ENCODE data around the gene CCNB2.
A peak's percentile ranks its signal among the peaks of the same experiment; 100 is the strongest.
"Not testable (repeated sequence)": the region's sequence is repeated elsewhere in the genome, so short reads cannot be mapped to it uniquely, and the experiment has no call there.

Gene CCNB2

GRCh38 chr15:59104602-59104911, 389 bp upstream of the CCNB2 start:
- 11 to 13% methylated on average over 9 of the region's 9 CpGs for WGBS, 2 experiments
- Histone ChIP-seq H3K27me3 (ENCODE audit: control insufficient read depth, insufficient read depth, low read length, poor library complexity, severe bottlenecking) (no peaks in the 10 kb centered on the region), H3K9me3 (ENCODE audit: control insufficient read depth, low read length) (no peaks in the 10 kb centered on the region), H3K4me3 (ENCODE audit: insufficient read depth, low read depth, low read length) (peak overlapping the region; percentile 74), H3K36me3 (ENCODE audit: control insufficient read depth, insufficient read depth, low read length) (peaks cover 17% of the 10 kb centered on the region), H3K27ac (ENCODE audit: insufficient read depth, low read depth, low read length, poor library complexity, severe bottlenecking) (peak overlapping the region; percentile 20), H3K4me1 (ENCODE audit: control insufficient read depth, insufficient read depth, low read length) (no peaks in the 10 kb centered on the region)

GRCh38 chr15:59105854-59106253, 908 bp downstream of the CCNB2 start:
- Histone ChIP-seq H3K4me3 (ENCODE audit: insufficient read depth, low read depth, low read length) (peak overlapping the region; percentile 74), H3K9me3 (ENCODE audit: control insufficient read depth, low read length) (no peaks in the 10 kb centered on the region), H3K27me3 (ENCODE audit: control insufficient read depth, insufficient read depth, low read length, poor library complexity, severe bottlenecking) (no peaks in the 10 kb centered on the region), H3K4me1 (ENCODE audit: control insufficient read depth, insufficient read depth, low read length) (no peaks in the 10 kb centered on the region), H3K36me3 (ENCODE audit: control insufficient read depth, insufficient read depth, low read length) (peaks cover 27% of the 10 kb centered on the region), H3K27ac (ENCODE audit: insufficient read depth, low read depth, low read length, poor library complexity, severe bottlenecking) (no peak overlapping the region)
- 13 to 14% methylated on average over 2 of the region's 2 CpGs for WGBS, 2 experiments

DNA sequence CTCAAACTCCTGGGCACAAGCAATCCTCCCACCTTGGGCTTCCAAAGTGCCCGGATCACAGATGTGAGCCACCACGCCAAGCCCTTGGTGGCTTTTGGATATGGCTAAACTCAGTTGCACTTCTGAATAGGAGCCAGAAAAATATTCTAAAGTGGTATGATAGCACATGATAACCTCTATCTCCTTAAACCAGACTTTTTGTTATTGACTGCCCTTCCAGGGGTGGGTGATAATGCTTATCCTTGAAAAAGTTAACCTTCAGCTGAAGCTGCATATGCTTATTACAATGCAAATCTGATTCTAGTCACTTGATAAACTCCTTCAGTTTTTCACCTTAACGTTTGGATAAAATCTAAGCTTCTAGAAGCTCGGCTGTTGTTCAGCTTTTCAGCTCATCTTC, 6.3 kb downstream of the CCNB2 start:
- WGBS, 2 experiments = 92% methylated on average over 4 of the region's 4 CpGs
- Histone ChIP-seq H3K9me3 (ENCODE audit: control insufficient read depth, low read length) (no peaks in the 10 kb centered on the region), H3K36me3 (ENCODE audit: control insufficient read depth, insufficient read depth, low read length) (peaks cover 64% of the 10 kb centered on the region), H3K27ac (ENCODE audit: insufficient read depth, low read depth, low read length, poor library complexity, severe bottlenecking) (no peak overlapping the region), H3K4me3 (ENCODE audit: insufficient read depth, low read depth, low read length) (no peak overlapping the region), H3K4me1 (ENCODE audit: control insufficient read depth, insufficient read depth, low read length) (no peaks in the 10 kb centered on the region), H3K27me3 (ENCODE audit: control insufficient read depth, insufficient read depth, low read length, poor library complexity, severe bottlenecking) (no peaks in the 10 kb centered on the region)

DNA sequence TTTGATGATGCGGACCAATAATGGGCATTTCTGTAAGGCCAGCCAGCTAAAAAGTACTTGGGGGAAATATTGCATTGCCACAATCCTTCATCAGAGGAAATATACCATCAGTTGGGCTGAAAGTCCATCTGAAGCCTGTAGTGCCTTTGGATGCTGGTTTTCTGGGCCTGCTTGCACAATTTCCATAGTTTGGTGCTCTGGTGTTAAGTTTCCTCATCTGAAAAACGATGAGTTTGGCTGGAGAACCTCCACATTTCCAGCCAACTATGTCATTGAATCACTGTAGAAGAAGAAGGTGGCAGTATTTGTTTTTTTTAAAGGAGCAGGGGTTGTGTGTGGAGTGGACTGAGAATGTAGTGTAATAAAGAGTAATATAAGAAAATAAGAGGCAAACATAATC, 10.1 kb downstream of the CCNB2 start:
- Histone ChIP-seq H3K4me1 (ENCODE audit: control insufficient read depth, insufficient read depth, low read length) (no peaks in the 10 kb centered on the region), H3K4me3 (ENCODE audit: insufficient read depth, low read depth, low read length) (no peak overlapping the region), H3K27ac (ENCODE audit: insufficient read depth, low read depth, low read length, poor library complexity, severe bottlenecking) (no peak overlapping the region), H3K27me3 (ENCODE audit: control insufficient read depth, insufficient read depth, low read length, poor library complexity, severe bottlenecking) (no peaks in the 10 kb centered on the region), H3K9me3 (ENCODE audit: control insufficient read depth, low read length) (no peaks in the 10 kb centered on the region), H3K36me3 (ENCODE audit: control insufficient read depth, insufficient read depth, low read length) (peaks cover 77% of the 10 kb centered on the region)
- WGBS, 2 experiments = 89 to 96% methylated on average over 2 of the region's 2 CpGs

- Histone ChIP-seq H3K4me1 (ENCODE audit: control insufficient read depth, insufficient read depth, low read length) (no peaks in the 10 kb centered on the region), H3K9me3 (ENCODE audit: control insufficient read depth, low read length) (no peaks in the 10 kb centered on the region), H3K4me3 (ENCODE audit: insufficient read depth, low read depth, low read length) (no peak overlapping the region), H3K27me3 (ENCODE audit: control insufficient read depth, insufficient read depth, low read length, poor library complexity, severe bottlenecking) (no peaks in the 10 kb centered on the region), H3K27ac (ENCODE audit: insufficient read depth, low read depth, low read length, poor library complexity, severe bottlenecking) (no peak overlapping the region), H3K36me3 (ENCODE audit: control insufficient read depth, insufficient read depth, low read length) (peaks cover 71% of the 10 kb centered on the region)
- WGBS, 2 experiments = 94 to 100% methylated on average over 1 of the region's 1 CpG
Measured at GRCh38 chr15:59116141-59116540, 11.2 kb downstream of the CCNB2 start.

- H3K27me3 ChIP-seq (ENCODE audit: control insufficient read depth, insufficient read depth, low read length, poor library complexity, severe bottlenecking) = no peaks in the 10 kb centered on the region
- H3K9me3 ChIP-seq (ENCODE audit: control insufficient read depth, low read length) = no peaks in the 10 kb centered on the region
- WGBS, 2 experiments = 96 to 98% methylated on average over 6 of the region's 6 CpGs
- H3K27ac ChIP-seq (ENCODE audit: insufficient read depth, low read depth, low read length, poor library complexity, severe bottlenecking) = no peak overlapping the region
- H3K36me3 ChIP-seq (ENCODE audit: control insufficient read depth, insufficient read depth, low read length) = peaks cover 65% of the 10 kb centered on the region
- H3K4me1 ChIP-seq (ENCODE audit: control insufficient read depth, insufficient read depth, low read length) = no peaks in the 10 kb centered on the region
- H3K4me3 ChIP-seq (ENCODE audit: insufficient read depth, low read depth, low read length) = no peak overlapping the region
Measured at GRCh38 chr15:59116771-59117170, 11.8 kb downstream of the CCNB2 start.

DNA sequence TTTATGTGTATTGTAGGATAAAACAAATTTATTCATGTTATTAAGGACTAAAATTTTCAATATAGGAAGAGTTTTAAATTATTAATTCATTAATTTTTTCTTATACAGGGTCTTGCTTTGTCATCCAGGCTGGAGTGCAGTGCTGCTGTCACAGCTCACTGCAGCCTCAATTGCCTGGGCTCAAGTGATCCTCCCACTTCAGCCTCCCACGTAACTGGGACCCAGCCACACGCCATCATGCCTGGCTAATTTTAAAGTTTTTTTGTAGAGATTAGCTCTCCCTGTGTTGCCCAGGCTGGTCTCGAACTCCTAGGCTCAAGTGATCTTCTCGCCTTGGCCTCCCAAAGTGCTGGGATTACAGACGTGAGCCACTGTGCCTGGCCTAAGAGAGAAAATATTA, 14.7 kb downstream of the CCNB2 start:
- WGBS, 2 experiments = 89 to 94% methylated on average over 5 of the region's 5 CpGs
- no peak overlapping the region for H3K27ac ChIP-seq (ENCODE audit: insufficient read depth, low read depth, low read length, poor library complexity, severe bottlenecking)
- no peaks in the 10 kb centered on the region for H3K9me3 ChIP-seq (ENCODE audit: control insufficient read depth, low read length)
- H3K4me3 ChIP-seq (ENCODE audit: insufficient read depth, low read depth, low read length) = no peak overlapping the region
- H3K4me1 ChIP-seq (ENCODE audit: control insufficient read depth, insufficient read depth, low read length) = no peaks in the 10 kb centered on the region
- no peaks in the 10 kb centered on the region for H3K27me3 ChIP-seq (ENCODE audit: control insufficient read depth, insufficient read depth, low read length, poor library complexity, severe bottlenecking)
- H3K36me3 ChIP-seq (ENCODE audit: control insufficient read depth, insufficient read depth, low read length) = peaks cover 71% of the 10 kb centered on the region

DNA sequence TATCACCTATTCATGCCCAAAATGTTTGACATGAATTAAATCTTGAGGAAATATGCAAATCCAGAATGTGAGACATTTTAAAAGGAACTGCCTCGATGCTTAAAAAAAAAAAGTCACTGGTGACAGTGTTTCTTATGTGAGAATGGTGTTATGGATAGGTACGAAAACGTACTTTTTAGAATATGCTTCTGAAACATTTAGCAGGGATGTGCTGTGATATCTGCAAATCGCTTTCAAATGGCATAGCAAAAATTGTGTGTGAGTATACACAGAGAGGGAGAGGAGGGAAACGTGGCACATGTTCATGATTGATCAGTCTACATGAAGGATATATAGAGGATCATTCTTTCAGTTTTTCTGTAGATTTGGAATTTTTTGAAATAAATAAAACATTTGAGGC, 16.0 kb downstream of the CCNB2 start:
- no peaks in the 10 kb centered on the region for H3K27me3 ChIP-seq (ENCODE audit: control insufficient read depth, insufficient read depth, low read length, poor library complexity, severe bottlenecking)
- H3K4me3 ChIP-seq (ENCODE audit: insufficient read depth, low read depth, low read length) = no peak overlapping the region
- peaks cover 72% of the 10 kb centered on the region for H3K36me3 ChIP-seq (ENCODE audit: control insufficient read depth, insufficient read depth, low read length)
- H3K27ac ChIP-seq (ENCODE audit: insufficient read depth, low read depth, low read length, poor library complexity, severe bottlenecking) = no peak overlapping the region
- 94 to 96% methylated on average over 5 of the region's 5 CpGs for WGBS, 2 experiments
- H3K4me1 ChIP-seq (ENCODE audit: control insufficient read depth, insufficient read depth, low read length) = no peaks in the 10 kb centered on the region
- H3K9me3 ChIP-seq (ENCODE audit: control insufficient read depth, low read length) = no peaks in the 10 kb centered on the region

DNA sequence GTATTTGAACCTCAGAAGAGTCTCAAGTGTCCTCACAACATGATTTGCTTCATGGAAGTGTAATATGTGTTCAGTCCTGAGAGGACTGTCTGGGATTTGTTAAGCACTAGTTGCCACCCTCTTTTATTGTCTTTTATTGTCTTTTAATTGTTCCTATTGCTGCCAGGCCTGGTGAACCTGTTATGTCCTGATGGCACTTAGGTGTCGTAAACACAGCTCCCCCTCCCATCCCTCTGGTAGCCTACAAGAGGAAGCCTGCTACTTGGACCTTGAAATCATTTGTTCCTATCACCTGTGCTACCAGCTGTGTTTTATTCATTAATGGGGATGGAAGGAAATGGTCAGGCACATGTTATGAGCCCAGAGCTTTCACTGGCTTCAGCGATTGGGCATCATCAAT, 19.3 kb downstream of the CCNB2 start:
- Histone ChIP-seq H3K36me3 (ENCODE audit: control insufficient read depth, insufficient read depth, low read length) (peaks cover 42% of the 10 kb centered on the region), H3K9me3 (ENCODE audit: control insufficient read depth, low read length) (no peaks in the 10 kb centered on the region), H3K4me1 (ENCODE audit: control insufficient read depth, insufficient read depth, low read length) (no peaks in the 10 kb centered on the region), H3K27ac (ENCODE audit: insufficient read depth, low read depth, low read length, poor library complexity, severe bottlenecking) (no peak overlapping the region), H3K27me3 (ENCODE audit: control insufficient read depth, insufficient read depth, low read length, poor library complexity, severe bottlenecking) (no peaks in the 10 kb centered on the region), H3K4me3 (ENCODE audit: insufficient read depth, low read depth, low read length) (no peak overlapping the region)
- WGBS, 2 experiments = 95% methylated on average over 2 of the region's 2 CpGs

DNA sequence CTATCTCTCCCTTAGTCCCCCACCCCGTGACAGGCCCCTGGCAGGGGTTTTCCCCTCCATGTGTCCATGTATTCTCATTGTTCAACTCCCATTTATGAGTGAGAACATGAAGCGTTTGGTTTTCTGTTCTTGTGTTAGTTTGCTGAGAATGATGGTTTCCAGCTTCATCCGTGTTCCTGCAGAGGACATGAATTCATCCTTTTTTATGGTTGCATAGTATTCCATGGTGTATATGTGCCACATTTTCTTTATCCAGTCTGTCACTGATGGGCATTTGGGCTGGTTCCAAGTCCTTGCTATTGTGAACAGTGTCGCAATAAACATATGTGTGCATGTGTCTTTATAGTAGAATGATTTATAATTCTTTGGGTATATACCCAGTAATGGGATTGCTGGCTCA, 20.7 kb downstream of the CCNB2 start:
- H3K9me3 ChIP-seq (ENCODE audit: control insufficient read depth, low read length); H3K4me3 ChIP-seq (ENCODE audit: insufficient read depth, low read depth, low read length); H3K27me3 ChIP-seq (ENCODE audit: control insufficient read depth, insufficient read depth, low read length, poor library complexity, severe bottlenecking); H3K27ac ChIP-seq (ENCODE audit: insufficient read depth, low read depth, low read length, poor library complexity, severe bottlenecking); H3K4me1 ChIP-seq (ENCODE audit: control insufficient read depth, insufficient read depth, low read length): not testable (repeated sequence)
- 83 to 95% methylated on average over 3 of the region's 4 CpGs for WGBS, 2 experiments
- peaks cover 36% of the 10 kb centered on the region for H3K36me3 ChIP-seq (ENCODE audit: control insufficient read depth, insufficient read depth, low read length)

DNA sequence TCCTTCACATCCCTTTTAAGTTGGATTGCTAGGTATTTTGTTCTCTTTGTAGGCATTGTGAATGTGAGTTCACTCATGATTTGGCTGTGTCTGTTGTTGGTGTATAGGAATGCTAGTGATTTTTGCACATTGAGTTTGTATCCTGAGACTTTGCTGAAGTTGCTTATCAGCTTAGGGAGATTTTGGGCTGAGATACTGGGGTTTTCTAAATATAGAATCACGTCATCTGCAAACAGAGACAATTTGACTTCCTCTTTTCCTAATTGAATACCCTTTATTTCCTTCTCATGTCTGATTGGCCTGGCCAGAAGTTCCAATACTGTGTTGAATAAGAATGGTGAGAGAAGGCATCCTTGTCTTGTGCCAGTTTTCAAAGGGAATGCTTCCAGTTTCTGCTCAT, 22.3 kb downstream of the CCNB2 start:
- 100% methylated on average over 1 of the region's 1 CpG; no CpG with 5 or more reads in 1 of the 2 experiments for WGBS, 2 experiments
- H3K27ac ChIP-seq (ENCODE audit: insufficient read depth, low read depth, low read length, poor library complexity, severe bottlenecking); H3K27me3 ChIP-seq (ENCODE audit: control insufficient read depth, insufficient read depth, low read length, poor library complexity, severe bottlenecking); H3K4me1 ChIP-seq (ENCODE audit: control insufficient read depth, insufficient read depth, low read length); H3K9me3 ChIP-seq (ENCODE audit: control insufficient read depth, low read length); H3K4me3 ChIP-seq (ENCODE audit: insufficient read depth, low read depth, low read length): not testable (repeated sequence)
- H3K36me3 ChIP-seq (ENCODE audit: control insufficient read depth, insufficient read depth, low read length) = peaks cover 49% of the 10 kb centered on the region
